Epithelial cell of proximal tubule (primary cell): ENCODE measurements around the gene VPS39. TPM values are rescaled to one million over a fixed set of nuclear protein-coding genes. Genes with fewer than 3 reads are reported as not detected.

Source experiments
- DNase-seq: peaks from one replicate; pipeline ENCODE4 v3.0.0-alpha.2; 2011; ENCODE audit warnings: low read depth
- H3K4me3 ChIP-seq: 2 replicates; pipeline ENCODE4 v1.5.1; 2011; ENCODE audit warnings: low read depth, mild to moderate bottlenecking, low read length
- CTCF ChIP-seq: conservative IDR thresholded peaks from 2 replicates; pipeline ENCODE4 v1.5.1; 2012; ENCODE audit warnings: low read depth, mild to moderate bottlenecking, low read length
- total RNA-seq: library from RNA; depleted of rRNA; stranded (reverse); fragments of >200 nt; gene quantifications from 2 replicates; pipeline ENCODE4 v1.2.3, GENCODE V29; 2015

The VPS39 gene
- total RNA-seq, 1 donor from 2014 or later = 29.1 TPM

GRCh38 chr15:42141795-42142667, 66.1 kb downstream of the VPS39 start:
- H3K4me3 ChIP-seq = no peak overlapping the region
- no peak for DNase-seq
- TF ChIP-seq CTCF = no peak

DNA sequence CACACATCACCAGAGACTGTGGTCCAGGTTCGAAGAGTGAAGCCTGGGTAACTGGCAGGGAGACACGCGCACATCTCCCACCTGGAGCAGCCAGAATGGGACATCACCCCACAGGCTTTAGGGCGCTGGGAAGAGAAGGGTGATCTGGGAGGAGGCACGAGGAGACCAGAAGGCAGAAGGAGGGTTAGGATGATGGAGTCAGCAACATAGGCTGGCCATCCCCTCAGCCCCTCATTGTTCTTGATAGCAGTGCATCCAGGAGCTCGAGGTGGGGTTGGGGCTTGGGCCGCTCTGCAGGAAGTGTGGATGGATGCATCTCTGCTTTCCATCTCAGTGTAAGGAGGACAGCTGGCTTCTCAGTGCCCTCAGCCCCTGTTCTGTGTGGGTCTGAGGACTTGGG, 66.9 kb downstream of the VPS39 start:
- DNase-seq = no peak
- H3K4me3 ChIP-seq = no peak overlapping the region
- TF ChIP-seq CTCF = no peak

DNA sequence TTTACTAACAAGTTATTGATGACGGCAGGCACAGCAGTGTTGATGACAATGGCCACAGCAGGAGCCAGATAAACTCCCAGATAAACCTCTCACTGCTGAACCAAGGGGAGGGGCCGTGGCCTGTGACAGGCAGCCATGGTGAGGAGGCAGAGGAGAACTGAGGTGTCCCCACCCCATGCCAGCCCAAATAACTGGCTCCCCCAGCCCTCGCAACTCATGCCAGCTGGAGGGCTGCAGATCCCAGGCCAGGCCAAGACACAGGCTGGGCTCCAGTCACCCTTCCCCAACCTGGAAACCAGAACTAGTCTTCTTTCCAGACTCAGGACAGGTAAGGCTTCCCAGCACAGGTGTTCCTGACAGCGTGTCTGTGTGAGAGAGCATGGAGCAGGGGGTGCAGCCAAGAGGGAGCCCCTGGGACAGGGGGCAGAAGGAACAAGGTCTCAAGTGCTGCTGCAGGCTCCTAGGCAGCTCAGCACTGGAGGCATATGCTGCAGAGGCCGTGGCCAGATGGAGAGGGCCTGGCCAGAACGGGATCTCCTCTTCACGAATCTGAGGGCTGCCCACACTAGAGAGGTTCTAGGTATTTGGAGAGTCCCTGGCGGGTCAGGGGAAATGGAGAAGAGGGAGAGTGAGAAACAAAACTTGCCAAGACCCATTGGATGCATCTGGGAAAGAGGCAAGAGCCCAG, 67.6 kb downstream of the VPS39 start:
- no peak for TF ChIP-seq CTCF
- no peak overlapping the region for H3K4me3 ChIP-seq
- no peak for DNase-seq

GRCh38 chr15:42139596-42139995, 68.5 kb downstream of the VPS39 start:
- TF ChIP-seq CTCF = no peak

GRCh38 chr15:42138968-42139386, 69.1 kb downstream of the VPS39 start:
- DNase-seq = no peak
- no peak for TF ChIP-seq CTCF
- no peak overlapping the region for H3K4me3 ChIP-seq

More at GRCh38 chr15:42139596-42139995, 68.5 kb downstream of the VPS39 start:
- no peak overlapping the region for H3K4me3 ChIP-seq
- no peak for DNase-seq

- no peak for TF ChIP-seq CTCF
- DNase-seq = no peak
- H3K4me3 ChIP-seq = no peak overlapping the region
Measured at GRCh38 chr15:42138411-42138810, 69.7 kb downstream of the VPS39 start.
